Activated naive CD4-positive, alpha-beta T cell treated with anti-CD3 and anti-CD28 coated beads, Interleukin-2, amount 50 U/mL, for 16 hours (primary cell): ENCODE results near the gene DMBT1.
A peak's percentile ranks its signal among the peaks of the same experiment; 100 is the strongest.
"Not testable (repeated sequence)": the region's sequence is repeated elsewhere in the genome, so short reads cannot be mapped to it uniquely, and the experiment has no call there.

Experiments
- DNase-seq: peaks from one replicate; pipeline ENCODE4 v3.0.0-alpha.2; 2020

The DMBT1 gene

DNA sequence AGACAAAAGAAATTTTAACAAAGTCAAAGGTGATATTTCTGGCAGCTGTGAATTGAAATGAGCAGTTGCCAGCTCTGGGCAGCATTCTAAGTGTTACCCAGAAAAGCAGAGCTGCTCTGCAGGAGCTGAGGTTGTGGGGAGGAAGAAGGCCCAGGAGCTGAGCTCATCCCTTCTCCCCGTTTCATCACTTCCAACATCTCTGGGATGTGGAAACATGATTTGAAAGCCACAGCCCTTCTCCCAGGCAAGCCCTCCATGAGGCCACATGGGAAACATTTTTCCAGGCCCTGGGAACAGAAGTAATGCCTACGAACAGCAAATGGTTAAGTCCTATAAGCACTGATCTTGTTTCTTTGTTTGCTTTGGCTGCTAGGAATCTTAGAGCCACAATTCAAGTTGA lies 10.9 kb upstream of the DMBT1 start:
- DNase-seq = no peak

DNA sequence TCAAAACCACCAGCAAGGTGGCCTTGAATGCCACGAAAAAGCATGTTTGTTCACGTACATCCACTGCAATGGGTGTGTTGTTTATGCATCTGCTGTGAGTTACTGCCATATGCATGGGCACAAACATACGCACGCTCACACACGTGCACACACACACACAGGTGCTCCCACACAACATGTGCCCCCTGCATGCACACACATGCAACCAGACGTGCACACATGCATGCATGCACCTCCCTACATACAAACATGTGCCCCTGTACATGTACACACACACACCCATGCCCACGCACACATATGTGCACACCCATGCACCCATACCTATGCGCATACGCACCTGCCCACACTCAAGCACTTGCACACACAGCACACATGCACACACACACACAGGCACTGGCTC lies 10.1 kb upstream of the DMBT1 start:
- no peak for DNase-seq

DNA sequence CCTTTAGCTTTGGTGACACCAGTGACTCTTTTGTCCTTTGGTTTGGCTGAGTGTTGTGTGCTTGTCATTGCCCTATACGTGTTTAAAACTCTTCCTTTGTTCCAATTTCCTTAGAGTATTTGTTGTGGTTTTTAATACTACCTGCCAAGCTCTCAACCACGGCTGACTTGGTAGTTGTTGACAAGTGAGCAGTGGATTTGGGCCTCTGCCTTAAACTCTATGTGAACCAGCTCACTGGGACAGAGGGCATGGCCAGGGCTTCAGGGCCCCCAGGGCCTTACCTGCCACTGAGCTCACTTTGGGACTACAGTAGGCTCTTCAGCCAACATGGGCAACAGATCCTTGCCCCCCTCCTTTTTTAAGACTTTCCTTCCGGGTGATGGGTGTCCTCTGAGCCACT lies 9.6 kb upstream of the DMBT1 start:
- DNase-seq = no peak

DNA sequence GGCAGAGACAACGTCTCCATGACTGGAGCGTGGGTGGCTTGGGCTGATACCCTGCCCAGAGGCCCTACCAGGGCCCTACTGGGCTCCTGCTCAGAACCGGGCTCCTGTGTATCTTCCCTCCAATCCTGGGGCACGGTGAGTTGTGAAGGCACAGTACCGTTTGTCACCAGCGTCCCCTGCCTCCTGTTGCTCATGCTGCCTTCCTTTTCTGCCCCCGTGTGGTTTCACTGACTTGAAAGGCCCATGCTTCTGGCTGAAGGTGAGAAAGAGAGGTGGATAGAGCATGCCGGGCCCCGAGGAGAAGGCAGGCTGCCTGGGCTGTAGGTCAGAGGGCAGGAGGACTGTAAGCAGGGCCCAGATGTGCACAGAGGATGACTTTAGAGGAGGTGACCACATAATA lies 9.1 kb upstream of the DMBT1 start:
- no peak for DNase-seq

DNA sequence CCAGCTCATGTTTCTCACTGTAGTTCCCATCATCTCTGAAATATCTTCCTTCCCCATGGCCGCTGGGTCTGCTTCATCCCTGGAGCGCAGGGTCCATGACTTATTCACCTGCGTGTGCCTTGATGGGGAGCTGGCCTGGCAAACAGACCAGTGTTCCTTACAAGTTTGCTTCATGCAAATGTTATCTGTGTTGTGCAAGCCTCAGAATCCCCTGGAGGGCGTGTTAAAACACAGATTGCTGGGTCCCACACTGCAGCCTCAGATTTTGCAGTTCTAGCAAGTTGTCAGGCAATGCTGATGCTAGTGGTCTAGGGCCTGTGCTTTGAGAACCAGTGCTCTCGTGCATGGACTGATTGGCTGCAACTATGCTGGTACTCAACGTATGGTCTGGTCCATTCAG lies 7.2 kb upstream of the DMBT1 start:
- DNase-seq = no peak

DNA sequence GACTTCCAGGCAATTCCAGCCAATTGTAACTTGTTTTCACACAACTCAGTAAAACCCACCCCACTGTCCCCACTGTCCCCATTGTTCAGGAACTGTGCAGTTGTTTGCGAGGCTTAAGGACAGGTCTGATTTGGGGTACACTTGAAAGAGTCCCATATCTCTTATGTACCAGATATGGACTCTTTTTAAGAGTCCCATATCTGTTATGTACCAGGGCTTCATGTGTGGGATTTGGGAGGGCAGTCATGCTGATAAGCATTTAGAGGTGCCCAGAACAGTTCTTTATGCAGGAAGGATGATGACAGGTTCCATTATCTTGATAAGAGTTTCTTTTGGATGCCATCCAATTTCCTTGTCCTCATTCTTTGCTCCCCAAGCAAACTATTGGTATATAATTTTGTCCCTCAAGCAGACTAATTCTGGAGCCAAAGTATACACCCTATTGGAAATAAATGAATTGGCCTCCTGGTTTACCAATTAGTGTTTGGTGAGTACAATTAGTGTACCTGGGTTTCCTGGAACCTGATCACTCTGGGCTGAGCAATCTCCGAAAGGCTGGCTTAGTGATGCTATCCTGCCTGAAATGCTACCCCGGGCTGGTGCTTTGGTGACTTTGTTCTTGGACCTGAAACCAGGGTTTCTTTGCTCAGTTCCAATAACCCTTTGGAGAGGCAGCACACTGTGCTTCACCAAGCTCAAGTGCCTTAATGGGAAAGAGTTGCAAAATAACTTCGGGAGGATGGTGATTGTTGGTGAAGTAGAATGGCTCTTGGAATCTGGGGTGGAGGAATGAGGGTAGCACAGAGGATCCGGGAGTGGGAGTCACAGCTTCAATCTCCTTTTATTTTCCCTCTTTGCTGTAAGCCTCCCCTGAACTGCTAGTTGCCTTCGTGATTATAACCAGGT lies 6.2 kb upstream of the DMBT1 start:
- no peak for DNase-seq

DNA sequence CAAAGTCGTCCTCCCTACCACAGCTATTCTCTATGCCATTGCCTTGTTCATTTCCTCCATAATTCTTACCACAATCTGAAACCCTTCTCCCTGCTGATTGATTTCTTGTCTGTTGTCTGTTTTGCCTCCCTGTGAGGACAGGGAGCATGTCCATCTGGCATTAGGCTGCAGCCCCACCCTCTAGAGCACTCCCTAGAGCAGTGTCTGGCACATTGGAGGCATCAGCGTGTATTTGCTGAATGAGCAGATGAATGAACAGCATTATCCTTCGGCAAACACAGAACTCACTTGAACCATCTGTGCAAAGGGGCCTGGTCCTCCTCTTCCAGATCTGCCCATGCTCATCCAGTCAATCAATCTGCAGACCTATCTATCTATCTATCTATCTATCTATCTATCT lies 5.1 kb upstream of the DMBT1 start:
- DNase-seq = no peak

DNA sequence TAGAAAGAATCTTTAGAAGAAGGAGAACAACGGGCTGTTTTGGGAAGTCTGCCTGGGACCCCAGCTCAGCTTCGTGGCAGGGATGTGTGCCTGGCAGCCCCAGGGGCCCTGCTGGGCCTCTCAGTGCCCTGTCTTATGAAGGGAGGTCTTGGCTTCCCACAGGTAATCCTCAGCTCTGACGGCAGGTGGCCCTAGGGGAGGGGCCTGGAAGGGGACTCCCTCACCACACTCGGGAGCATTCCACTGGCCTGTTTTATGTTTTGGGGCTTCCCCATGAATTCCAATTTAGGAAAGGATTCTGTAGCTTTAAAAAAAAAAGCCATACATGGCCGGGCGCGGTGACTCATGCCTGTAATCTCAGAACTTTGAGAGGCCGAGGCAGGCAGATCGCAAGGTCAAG lies 3.0 kb upstream of the DMBT1 start:
- DNase-seq = no peak

DNA sequence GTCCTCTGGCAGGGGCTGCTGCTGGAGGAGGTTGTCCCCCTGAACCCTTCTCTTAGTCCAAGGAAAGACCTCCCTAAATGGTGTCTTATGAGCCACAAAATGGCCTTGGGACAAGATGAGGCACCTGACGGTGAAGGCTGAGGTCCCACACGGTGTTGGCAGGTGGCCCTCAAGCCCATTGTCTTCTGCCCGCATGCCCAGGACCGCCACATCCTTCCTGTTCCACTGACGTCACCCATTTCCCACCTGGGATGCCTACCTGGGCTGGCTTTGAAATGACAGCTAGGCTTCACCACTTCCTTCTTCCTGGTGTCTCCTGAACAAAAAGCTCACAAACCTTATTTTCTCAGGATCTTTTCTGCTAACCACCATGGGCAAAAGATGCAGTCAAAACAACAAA lies 2.1 kb upstream of the DMBT1 start:
- DNase-seq = no peak

DNA sequence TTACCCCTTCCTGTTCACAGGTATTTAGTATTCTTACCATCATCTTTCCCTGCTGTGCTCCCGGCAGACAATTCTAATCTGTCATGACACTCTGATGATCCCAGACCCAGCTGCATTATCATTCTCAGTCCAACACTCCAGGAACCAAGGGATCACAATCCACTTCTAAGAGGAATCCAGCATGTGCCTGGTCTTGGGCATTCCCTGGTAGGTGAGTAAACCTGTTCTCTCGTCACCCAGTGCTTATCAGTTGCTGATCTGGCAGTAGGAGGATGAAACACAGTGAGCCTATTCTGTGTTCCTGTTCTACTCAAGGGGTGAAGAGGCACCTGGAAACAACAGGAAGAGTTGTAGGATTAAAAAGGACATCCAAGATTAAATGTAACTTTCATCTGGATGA lies 1.3 kb upstream of the DMBT1 start:
- DNase-seq = no peak

DNA sequence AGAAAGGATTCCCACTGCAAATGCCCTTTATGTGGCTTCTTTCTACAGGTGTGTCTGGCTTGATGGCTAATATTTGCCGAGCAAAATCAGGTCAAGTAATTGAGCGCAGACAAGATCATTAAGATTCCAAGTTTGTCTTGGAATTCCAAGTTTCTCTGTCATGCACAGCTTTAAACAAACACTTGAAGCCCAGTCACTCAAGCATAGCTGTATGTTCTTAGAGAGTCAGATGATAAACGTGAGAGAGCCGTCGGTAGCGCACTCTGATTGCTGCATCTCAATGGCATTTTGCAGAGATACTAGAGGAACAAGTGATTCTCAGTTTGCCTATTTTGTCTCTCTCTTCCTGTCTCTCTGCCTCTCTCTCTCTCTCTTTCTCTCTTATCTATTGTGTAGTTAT lies 658 bp downstream of the DMBT1 start:
- DNase-seq = no peak

DNA sequence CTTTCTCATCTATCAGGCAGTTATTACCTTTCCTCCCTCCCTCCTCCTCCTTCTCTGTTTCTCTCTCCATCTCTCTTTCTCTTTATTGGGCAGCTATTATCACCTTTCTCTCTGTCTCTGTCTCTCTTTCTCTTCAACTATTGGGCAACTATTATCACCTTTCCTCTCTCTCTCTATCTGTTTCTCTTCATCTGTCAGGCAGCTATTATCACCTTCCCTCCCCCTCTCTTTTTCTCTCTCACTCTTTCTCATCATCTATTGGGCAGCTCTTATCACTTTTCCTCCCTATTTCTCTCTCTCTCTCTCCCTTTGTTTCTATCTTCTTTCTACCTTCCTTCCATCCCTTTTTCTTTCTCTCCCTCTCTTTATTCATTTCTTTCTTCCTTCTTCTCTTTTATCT lies 1.2 kb downstream of the DMBT1 start:
- DNase-seq = no peak

DNA sequence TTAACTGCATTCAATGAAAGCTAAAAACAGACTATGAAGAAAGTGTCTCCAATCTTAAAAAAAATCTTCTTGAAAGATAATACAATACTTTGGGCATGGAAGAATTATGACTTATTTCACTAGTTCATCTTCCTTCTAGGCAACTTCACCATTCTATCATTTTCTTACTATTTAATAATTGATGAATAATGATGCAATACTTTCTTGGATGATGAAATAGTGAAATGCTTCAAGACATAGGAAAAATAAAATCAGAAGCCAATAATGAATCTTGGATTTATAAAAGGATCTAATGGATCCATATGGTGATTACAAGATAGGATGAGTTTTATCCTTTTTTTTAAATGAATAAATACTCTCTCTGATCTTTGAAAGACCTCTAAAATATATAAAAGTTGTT lies 4.4 kb downstream of the DMBT1 start:
- no peak for DNase-seq

DNA sequence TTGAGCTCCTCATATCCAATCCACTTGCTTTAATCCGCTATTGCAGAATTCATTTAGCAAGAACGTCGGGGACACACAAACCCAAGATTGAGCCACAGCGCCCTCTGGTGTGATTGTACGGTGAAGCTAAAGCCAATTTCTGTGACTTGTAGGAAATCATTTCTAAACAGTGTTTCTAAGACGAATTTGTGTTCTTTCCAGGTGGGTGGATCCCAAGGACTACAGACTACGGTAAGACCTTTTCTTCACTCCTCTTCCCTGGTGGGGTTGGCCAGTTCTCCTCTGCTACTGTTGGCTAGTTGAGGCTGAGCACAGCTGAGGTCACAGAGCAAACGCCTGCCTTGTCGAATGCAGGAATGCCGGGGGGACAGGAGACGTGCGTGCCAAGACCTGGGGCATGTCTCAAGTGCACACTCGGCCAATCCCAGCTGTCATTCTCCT lies 5.2 kb downstream of the DMBT1 start:
- DNase-seq = peak; percentile 64

DNA sequence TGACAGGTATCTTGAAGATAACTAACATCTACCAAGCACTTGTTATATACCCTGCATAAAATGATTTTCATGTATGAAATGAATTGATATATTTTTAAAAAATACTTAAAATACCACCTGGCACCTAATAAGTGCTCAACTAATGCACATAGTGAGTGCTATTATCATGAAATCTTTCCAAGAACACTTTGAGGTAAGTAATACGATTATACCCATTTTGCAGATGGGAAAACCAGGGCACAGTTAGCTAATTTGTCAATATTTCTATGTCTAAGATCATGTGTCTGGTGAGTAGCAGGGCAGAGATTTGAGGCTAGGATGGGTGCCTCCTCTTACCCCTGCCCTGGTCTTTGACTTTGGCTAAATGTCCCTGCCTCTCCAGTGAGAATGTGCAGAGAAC lies 6.1 kb downstream of the DMBT1 start:
- DNase-seq = no peak

DNA sequence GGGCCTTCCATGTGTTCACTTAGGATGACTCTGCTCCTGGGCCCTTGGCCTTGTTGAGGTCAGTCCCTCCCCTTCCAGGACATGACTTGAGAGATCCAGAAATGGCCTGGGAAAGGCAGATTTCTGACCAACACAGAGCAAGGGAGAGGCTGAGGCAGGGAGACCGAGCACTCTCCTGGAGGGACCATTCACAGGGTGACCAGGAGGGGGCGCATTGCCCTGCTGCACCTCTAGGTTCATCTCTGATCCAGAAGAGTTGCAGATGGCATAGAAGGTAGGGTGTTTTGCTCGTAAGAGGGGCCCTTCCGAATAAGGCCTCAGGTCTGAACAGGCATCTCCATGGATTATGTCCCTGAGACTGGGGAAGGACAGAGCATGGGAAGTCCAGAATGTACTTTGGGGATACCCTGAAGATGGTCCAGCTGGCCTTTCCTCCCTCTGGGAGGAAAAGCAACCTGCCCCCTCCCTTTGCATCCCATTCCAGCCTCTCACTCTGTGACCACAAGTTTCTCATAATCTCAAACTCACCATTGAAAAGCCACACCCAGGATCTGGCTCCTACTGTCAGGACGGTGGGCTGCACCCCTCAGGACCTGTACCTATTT lies 6.6 kb downstream of the DMBT1 start:
- peak; percentile 23 for DNase-seq

DNA sequence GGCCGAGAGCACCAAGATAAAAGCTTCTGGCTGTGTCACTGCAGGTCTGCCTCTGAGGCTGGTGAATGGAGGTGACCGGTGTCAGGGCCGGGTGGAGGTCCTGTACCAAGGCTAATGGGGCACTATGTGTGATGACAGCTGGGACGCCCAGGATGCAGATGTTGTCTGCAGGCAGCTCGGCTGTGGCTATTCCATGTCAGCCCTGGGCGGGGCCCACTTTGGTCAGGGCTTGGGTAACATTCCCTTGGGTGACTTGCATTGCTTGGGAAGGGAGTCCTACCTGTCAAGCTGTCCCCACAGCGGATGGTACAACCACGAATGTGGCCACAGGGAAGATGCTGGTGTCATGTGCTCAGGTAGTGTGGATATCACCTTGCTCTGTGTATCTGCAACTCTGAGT lies 8.0 kb downstream of the DMBT1 start:
- no peak for DNase-seq

DNA sequence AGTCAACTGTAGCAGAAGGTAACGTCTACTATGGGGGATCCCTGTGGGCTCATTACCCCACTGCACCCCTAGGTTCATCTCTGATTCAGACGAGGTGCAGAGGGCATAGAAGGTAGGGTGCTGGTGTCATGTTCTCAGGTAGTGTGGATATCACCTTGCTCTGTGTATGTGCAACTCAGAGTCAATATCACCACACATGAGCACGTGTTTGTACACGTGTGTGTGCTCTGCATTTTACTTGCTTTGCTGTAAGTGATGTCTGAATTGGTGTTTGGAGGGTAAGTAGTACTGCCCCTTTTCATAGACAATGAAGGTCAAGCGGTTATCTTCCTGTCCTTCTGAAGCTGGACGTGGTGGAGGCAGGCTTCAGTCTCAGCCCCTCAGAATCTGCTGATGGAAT lies 10.4 kb downstream of the DMBT1 start:
- no peak for DNase-seq

DNA sequence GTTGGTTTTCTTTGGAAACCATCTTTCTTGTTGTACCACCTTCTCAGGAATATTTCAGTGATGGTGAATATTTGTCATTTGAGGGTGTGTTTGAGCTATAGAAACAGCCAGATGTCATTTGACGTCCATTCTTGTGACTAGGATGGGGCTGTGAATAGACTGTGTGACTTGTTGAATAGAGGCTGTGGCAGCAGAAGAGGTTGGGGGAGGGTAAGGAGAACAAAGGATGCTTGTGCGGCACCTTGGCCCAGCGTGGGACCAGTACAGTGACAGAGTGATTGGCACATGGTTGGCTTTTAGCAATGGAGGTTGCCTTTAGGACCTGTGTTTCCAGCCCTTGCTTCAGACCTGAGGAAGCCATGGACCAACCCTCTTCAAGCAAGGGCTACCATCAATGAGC lies 11.3 kb downstream of the DMBT1 start:
- no peak for DNase-seq

DNA sequence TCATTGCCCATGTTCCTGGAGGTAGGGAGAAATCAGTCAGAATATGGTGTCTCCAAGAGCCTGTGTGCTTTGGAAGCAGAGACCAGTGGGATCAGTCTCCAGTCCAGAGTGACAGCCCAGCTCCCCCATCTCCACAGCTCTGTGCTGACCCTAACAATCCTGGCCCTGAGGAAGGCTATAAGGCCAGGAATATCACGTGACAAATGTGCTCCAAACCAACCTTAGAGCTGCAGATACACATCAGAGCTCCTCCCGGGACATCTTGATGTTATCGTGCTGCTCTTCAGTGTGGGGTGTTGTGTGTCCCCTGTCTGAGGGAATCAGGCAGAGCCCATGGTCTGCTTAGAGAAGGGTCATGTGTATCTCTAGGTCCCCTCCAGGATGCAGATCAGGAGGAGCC lies 15.2 kb downstream of the DMBT1 start:
- no peak for DNase-seq

DNA sequence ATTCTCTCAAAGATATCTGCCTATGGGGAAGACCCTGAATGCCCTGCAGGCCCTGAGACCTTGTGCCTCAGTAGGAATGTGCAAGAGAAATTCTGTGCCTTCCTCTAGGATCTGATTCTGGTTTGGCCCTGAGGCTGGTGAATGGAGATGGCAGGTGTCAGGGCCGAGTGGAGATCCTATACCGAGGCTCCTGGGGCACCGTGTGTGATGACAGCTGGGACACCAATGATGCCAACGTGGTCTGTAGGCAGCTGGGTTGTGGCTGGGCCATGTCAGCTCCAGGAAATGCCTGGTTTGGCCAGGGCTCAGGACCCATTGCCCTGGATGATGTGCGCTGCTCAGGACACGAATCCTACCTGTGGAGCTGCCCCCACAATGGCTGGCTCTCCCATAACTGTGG lies 15.7 kb downstream of the DMBT1 start:
- DNase-seq = no peak

DNA sequence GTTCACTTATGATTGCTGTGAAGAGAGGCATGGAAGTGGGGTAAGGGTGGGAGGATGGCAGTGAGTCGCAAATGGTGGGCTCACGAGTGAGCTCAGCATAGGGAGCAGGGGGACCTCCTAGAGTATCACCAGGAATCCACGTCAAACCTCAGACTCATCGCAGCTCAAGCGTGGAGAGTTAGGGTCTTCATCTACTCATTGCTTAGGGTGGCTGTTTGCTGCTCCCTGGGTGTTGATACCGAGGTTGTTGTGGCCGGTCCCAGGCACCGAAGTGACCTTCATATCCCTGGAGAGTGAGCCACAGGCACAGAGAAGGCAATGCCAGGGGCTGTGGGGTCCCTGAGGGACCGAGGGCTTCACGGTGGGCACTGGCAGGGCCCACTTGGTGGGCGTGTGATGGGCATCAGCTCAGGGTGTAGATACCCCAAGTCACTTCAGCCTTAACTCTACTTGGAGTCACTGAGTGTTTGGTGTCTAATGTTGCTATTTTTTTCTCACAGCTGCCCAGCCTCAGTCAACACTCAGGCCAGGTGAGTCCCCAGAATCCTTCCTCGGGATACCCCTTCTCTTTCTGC lies 16.8 kb downstream of the DMBT1 start:
- no peak for DNase-seq

DNA sequence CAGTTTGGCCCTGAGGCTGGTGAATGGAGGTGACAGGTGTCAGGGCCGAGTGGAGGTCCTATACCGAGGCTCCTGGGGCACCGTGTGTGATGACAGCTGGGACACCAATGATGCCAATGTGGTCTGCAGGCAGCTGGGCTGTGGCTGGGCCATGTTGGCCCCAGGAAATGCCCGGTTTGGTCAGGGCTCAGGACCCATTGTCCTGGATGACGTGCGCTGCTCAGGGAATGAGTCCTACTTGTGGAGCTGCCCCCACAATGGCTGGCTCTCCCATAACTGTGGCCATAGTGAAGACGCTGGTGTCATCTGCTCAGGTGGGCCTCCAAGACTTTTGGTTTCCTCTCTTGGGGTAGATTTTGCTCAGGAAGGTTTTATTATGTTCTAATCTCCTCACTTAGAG lies 25.5 kb downstream of the DMBT1 start:
- not testable (repeated sequence) for DNase-seq

DNA sequence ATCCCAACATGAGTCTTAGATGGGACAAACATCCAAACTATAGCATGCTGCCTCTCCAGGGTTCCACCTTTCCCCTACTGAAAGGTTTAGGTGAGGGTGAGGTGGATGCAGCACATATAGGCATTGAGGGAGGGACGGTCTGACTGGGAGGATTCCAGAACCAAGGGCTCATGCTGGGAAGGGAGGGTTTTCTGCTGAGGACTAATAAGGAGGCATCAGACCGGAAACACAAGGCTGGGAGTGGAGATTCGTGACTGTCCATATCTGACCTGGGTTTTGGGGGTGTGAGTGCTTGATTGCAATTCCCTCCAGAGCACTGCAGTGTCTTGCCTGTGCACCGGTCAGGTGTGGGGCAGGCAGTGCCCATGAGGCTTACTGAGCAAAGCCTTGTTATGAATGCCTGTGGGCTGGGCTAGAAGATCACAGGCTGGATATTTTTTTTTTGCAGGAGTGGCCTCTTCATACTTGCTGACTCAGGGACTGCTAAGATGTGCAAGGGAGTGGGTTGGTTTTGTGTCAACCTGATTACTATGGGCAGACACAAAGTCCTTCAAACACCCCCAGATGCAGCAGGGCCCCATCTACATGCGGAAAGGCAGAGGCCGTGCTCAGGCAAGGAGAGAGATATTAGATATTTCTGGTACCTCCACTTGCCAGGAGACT lies 26.7 kb downstream of the DMBT1 start:
- no peak for DNase-seq
